Adipose tissue (tissue), 3 donors: Measurements from ENCODE around the gene METTL17. TPM values are rescaled to one million over a fixed set of nuclear protein-coding genes. Genes with fewer than 3 reads are reported as not detected.

Experiments used
- H3K27ac ChIP-seq: one replicate; pipeline ENCODE4 v1.5.1; 2013; ENCODE audit warnings: low read depth, low read length
- WGBS, 3 donors: extraction: QIAGEN DNeasy Blood & Tissue Kit; methylation state at CpG; one replicate each; pipeline ENCODE4 v1.1.7; 2013; 5-methylcytosine and 5-hydroxymethylcytosine counted together
- polyA plus RNA-seq, 3 donors: library from polyadenylated mRNA; stranded (reverse); fragments of 200-250 nt; gene quantifications; one replicate each; pipeline ENCODE4 v1.2.3, GENCODE V29; 2013
- donor health status: healthy with polysubstance abuse.
- donor health status: Bipolar disorder and iron deficiency.
- donor health status: healthy.

The METTL17 gene
- polyA plus RNA-seq, 3 donors, result 37.9 to 46.9 (median 39.5) TPM

DNA sequence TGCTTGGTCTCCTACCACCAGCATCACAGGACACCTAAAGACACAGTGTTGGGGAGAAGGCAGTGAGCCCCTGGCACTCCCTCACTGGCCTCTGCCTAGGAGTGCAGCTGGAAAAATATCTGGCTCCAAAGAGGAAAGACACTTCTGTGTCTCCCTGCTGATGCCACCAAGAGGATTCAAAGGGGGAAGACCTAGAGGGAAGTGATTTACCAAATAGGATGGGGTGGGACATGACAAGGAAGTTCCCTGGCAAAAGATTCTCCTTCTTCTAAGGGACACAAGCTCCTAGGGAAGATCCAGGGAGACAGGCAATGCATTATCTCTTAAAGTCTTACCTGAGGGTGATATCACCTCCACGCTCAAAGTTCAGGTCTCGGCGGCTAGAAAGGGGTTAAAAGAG, 29.0 kb downstream of the METTL17 start:
- WGBS, 3 donors, result 90 to 96% (median 94%) methylated on average over 3 of the region's 3 CpGs
- no peak overlapping the region for H3K27ac ChIP-seq

DNA sequence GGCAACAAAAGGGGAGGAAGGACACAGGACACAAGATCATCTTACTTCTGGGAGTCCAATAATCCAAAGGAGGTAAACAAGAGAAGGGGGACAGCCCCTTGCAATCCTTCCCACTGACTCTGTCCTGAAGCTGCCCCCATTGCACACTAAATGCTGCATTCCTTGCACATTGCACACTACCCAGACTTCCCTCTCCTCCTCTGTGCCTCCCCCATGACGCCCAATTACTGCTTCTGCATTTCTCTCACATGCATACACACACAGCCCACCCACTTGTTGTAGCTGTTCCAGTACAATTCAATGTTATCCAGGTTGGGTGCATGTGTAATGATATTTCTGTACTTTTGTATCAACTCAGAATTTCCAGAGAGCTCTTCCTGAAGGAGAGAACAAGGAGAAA, 29.6 kb downstream of the METTL17 start:
- no peak overlapping the region for H3K27ac ChIP-seq
- 33 to 90% (median 52%) methylated on average over 1 of the region's 1 CpG for WGBS, 3 donors

DNA sequence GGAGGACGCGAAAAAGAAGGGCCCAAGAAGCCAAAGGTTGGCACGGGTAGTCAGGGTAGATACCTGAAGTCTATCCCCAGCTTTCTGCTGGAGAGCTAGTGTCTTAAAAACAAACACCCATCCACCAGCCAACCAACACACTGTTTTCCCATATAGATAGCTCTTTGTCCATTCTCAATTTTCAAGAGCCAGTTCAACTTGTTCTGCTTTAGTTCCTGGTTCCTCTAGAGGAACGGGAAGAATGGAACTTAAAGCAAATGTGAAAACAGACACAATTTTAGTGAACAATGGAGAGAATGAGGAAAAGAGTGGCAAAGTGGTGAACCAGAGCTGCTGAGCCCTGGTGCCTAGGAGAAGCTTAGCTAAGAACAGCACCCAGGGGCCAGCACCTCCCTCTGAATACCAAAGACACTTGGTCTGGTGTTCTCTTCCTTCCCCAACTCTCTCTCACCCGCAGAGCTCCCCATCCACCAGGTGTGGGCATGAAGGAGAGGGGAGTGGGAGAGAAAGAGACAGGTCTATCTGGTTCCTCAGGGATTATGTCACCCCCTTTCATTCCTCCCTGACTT, 31.3 kb downstream of the METTL17 start:
- H3K27ac ChIP-seq, result no peak overlapping the region
- 84 to 92% (median 89%) methylated on average over 5 of the region's 5 CpGs for WGBS, 3 donors

DNA sequence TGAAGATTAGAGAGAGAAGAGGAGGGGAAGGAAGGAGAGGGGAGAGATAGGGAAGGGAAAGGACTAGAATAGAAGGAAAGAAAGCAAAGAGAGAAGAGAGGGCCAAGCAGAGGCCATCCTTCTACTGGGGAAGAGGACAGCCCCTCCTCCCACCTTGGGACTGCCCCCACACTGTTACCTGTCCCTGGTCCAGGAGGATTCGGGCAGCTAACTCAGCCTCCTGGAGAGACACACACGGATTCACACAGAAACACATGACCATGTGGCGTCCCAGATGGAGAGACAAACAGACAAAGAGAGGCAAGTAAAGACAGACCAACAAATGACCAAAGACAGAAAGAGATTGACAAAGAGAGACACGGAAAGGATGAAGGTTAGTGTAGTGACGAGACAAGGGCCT, 32.9 kb downstream of the METTL17 start:
- 77 to 84% (median 78%) methylated on average over 5 of the region's 5 CpGs for WGBS, 3 donors
- H3K27ac ChIP-seq, result no peak overlapping the region

DNA sequence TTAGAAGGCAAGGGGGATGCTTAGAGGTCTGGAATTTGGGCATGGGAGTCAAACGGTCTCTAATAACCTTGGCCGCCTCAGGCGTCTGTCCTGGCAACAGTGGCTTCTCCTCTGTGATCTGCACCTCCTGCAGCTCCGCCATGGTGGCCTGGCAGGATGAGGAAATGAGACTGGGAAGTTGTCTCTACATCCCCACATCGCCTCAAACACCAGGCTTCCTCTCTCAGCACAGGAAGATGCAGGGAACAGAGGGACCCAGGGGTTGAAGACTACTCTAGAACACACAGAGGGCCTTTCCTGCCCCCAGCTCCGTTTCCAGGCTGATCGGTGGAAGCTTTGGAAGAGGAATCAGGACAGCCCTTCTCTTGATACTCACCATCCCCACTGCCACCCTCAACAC, 33.4 kb downstream of the METTL17 start:
- WGBS, 3 donors, result 41 to 48% (median 48%) methylated on average over 7 of the region's 7 CpGs
- no peak overlapping the region for H3K27ac ChIP-seq

DNA sequence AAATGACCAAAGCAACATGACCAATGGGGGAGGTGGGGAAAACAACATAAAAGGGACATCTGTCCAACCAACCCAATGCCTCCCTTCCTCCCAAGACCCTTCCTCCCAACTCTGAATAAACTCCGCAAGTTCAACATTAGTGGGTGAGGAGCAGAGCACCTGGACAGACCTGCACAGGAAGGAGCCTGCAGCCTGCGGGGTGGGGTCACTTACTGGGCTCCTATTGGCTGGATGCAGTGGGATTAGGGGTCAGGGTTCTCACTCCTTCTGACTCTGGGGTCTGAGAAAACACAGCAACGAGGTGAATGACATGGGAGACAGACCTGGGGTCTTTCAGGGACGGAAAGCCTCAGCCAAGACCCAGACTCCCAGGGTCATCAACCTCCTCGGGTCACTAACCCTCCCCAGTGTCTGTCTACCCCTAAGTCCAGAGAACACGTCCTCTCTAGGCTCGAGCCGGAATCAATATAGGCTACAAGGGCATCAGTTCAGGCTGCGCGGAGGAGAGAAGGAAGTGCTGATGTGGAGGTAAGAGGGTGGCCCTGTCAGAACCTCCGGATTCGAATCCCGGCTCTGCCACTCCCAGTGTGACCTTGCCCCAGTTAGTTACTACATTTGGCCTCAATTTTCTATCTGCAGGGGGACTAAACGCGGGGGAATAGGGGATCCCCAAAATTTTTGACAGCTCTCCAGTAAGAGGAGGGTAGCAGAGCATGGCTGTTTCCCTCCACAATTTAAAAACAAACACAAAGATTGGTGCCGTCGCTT, 34.2 kb downstream of the METTL17 start:
- WGBS, 3 donors, result 11 to 22% (median 21%) methylated on average over 17 of the region's 17 CpGs
- no peak overlapping the region for H3K27ac ChIP-seq

DNA sequence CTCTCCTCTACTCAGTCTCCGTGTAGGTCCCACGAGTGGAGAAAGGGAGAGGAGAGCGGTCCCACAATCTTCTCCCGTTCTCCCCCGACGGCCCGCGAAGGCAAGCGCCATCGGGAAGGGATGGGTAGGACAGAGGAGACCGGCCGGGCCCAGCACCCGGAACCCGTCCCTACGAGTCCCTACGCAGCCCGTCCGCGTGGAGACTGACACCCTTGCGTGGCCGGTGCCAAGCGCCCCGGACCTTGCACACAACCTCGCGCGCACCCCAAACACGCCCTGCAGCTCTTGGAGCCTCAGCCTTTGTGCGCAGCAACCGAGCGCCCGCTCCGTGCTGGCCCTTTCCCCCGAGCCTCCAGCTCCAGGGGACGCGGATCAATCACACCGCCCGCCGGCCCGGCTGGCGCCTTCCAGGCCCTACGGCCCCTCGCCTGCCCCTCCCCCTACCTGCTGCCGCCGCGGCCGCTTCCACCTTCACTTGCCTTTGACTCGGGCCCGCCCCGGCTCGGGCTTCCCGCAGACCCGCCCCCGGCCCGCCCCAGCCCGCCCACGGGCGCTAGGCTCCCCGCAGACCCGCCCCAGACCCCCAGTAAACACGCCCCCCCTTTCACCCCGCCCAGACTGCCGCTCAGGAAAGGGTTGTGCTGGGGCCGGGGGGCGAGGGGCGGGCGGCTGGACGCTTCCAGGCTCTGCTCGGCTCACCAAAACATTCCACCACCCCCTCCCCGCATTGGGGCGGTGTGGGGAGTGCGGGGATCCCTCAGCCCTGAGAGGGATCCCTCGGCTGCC, 35.0 kb downstream of the METTL17 start, which contains the start of gene NDRG2:
Gene NDRG2 (minus strand): TSS at position 477 of the 786 bp plus-strand sequence. CDS start 1,746 bp downstream, outside the sequence.
- 1% methylated on average over 57 to 72 of the region's 72 CpGs for WGBS, 3 donors
- no peak within 1 kb of the TSS for H3K27ac ChIP-seq

DNA sequence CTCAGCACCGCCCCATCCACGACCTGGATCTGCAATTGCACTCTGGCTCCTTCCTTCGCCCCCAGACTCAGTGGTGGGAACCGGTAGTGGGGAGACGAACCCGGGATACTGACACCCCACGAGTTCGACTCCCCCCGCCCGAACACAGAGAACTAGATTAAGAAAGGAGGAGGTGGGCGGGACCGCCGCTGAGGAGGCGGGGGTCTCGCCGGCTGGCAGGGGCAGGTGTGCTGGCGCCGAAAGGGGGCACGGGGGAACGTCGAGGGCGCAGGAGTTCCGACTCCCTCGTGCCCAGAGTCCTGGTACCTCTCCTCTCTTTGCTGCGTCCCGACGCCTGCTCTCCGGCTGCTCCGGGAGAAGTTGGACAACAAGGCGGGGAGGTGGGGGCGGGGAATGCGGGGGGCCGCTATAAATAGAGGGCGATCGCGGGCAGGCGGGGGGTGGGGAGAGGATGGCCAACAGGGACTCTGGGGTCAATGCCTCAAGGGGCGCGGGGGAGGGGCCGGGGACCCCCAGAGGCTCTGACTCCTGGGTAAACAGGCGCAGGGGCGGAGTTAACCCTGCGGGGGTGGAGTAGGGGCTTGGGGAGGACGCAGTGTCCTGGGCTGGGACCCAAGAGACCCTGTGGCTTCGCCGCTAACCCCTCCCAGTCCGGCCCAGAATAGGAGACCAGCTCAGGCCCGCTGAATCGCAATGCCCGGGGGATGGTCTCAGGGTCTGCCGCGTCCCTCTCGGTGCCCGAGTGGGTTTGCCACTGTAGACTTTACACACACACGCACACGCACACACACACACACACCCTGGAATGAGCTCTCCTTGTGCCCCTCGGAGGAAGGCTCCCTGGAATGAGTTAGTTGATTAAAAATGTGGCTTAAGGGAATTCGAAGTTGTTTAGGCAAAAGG, 35.8 kb downstream of the METTL17 start:
- no peak overlapping the region for H3K27ac ChIP-seq
- WGBS, 3 donors, result 4 to 11% (median 6%) methylated on average over 55 to 58 of the region's 58 CpGs

DNA sequence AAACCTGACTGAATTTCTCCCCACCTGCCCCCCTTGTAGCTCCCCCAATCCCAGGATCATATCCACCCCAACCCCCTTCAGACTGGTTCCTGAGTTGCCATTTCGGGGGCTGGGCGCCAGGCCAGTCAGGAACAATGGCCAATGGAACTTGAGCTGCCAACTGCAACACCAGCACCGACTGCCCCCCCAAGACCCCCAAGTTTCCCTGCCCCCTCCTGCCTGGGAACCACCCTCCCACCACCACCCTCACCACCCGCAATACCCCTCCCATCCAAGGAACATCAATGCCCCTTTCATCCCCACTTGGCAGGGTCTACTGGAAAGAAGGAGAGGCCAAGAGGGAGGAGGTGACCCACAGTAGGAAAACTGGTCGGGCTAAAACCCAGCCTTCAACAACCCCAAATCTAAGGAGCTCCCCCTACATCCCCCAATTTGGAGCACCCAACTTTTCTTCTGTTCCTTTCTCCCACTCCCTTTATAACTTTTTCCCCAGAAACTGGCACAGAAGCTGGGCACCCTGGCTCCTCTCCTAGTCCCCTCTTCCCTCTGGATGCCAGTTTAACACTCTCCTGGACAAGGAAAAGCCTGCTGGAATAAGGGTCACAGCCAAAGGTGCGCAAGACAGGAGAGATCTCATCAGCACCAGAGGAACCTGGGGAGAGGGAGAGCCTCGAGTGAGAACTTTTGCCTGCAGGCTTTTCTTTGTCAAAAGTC, 36.7 kb downstream of the METTL17 start:
- no peak overlapping the region for H3K27ac ChIP-seq
- WGBS, 3 donors, result 65 to 68% (median 67%) methylated on average over 7 of the region's 7 CpGs

DNA sequence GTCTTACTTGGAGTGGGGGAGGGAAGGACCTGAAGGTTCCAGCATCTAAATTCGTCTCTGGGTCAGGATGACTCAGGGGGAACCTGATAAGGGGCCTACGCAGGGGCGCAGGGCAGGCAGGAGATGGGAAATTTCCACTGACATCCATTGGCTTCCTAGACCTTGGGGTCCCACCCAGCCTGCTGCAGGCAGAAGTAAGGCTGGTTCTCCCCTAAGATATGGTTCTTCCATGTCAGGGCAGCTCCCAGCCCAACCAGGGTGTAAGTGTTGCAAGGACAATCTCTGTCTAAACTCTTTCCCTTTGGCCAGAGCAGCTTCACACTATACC, 37.2 kb downstream of the METTL17 start:
- H3K27ac ChIP-seq, result no peak overlapping the region
- 47 to 64% (median 56%) methylated on average over 3 of the region's 3 CpGs for WGBS, 3 donors

DNA sequence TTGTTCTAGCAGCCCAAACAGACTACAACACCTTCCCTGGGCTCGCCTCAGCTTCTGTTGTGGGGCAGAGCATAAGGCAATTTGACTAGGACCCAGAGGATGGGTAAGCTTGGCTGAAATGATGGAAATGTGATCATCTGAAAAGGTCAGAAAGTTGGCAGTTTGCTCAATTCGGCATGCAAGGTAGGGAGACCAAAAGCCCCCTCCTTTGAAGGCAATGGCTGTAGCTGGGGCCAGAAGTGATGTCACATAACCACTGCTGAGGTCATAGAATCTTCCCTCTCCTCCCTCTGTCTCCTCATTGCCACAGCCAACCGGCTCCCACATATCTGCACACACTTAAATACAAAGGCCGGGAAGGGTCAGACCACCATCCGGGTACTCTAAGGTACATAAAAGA, 40.1 kb downstream of the METTL17 start, which contains the start of gene TPPP2:
Gene TPPP2 (plus strand): TSS at position 301 of the 400 bp plus-strand sequence. CDS start 365 bp downstream, outside the sequence.
- WGBS, 3 donors, result 84 to 95% (median 84%) methylated on average over 5 of the region's 5 CpGs
- no peak within 1 kb of the TSS for H3K27ac ChIP-seq

DNA sequence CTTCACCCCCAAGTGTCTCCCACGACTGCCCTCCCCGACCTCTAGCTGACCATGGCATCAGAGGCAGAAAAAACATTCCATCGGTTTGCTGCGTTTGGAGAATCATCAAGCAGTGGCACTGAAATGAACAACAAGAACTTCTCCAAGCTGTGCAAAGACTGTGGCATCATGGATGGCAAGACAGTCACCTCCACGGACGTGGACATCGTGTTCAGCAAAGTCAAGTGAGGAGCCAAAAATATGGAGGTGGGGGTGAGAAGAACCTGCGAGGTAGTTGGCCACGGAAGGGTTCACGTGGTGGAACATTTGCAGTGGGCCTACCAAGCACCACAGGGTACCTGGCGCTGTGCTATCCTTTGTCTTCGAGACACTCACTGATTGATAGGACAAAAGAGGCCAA, 40.8 kb downstream of the METTL17 start:
- no peak overlapping the region for H3K27ac ChIP-seq
- WGBS, 3 donors, result 89 to 90% (median 90%) methylated on average over 12 of the region's 12 CpGs

DNA sequence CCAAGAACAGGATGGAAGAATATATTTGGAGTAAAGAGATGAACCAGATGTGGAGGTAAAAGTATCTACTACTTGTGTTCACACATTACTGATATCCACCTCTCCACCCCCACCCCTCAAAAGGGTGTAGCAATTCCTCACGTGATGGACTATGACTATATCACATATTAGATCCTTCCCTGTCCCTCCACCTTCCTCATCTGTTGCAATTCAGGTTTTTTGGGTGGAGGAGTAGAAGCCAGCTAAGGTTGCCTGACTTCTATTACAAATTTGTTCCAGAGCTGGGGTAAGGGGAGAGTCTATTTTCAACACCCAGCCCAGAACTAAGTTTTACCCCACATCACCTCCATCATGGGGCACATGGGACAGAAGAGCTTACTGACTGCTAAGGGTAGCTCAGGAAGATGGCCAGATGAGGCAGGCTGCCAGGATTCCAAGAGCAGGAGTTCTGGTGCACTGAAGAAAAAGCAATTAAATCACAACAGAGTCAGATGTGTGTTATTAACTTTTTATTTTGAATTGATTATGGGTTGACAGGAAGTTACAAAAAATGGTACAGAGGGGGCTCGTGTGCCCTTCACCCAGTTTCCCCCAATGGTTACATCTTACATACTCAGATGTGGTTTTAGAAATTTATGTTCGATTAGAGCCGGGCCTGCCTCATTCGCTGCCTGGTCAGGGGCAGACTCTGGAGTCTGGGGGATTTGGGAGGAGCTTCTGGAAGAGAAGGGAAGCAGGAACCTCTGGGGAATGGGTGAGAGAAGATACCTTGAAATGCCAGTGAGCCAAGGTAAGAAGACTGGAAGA, 42.7 kb downstream of the METTL17 start:
- WGBS, 3 donors, result 79 to 86% (median 80%) methylated on average over 5 of the region's 5 CpGs
- no peak overlapping the region for H3K27ac ChIP-seq

DNA sequence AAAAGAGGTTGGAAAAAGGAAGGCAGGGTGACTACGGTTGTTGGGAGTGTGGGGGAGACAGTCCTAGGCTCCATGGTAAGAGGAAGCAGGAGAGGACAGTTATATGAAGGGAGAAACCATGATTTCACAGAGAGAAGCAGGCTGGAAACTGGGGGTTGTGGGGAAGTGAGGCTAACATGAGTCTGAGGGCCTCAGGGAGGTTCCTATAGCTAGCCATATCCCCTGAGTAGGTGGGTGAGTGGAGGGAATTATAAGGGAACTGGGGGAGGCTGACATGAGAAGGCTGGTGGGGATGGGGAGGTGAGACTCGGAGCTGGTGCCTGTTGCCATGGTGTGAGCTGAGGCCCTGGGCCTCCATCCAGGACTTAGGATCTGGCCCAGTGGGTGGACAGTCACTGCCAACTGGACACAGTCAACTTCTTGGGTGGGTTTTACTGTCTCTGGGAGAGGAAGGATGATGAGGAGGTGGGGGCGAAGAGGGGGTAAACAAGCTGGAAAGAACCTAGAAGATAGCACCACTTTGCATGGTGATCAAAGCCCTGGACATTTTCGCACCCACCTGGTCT, 43.4 kb downstream of the METTL17 start:
- no peak overlapping the region for H3K27ac ChIP-seq
- 76 to 89% (median 82%) methylated on average over 4 of the region's 4 CpGs for WGBS, 3 donors

DNA sequence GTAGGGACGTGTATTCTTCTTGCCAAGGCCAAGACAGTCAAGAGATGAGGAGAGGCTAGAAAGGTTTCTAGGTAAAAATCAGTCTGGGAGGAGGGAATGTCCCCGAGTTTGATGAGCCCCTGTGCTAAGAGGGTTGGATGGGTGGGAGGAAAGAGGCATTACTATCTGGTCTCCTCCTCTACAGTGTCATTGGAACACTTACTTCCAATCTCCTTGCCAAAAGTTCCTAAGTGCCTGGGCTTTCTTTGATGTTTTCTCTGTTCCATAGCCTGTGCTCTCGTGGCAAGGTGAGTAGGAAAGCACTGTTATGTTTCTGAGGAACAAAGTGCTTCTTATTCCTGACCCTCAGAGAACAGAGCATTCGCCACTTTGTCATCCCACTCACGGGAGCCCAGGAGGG, 44.9 kb downstream of the METTL17 start, which contains the start of gene RNASE13:
Gene RNASE13 (minus strand): TSS at position 101 of the 400 bp plus-strand sequence. CDS start 519 bp downstream, outside the sequence.
- 79 to 82% (median 79%) methylated on average over 5 of the region's 5 CpGs for whole genome bisulfite sequencing, 3 donors
- H3K27ac ChIP-seq, result no peak within 1 kb of the TSS

DNA sequence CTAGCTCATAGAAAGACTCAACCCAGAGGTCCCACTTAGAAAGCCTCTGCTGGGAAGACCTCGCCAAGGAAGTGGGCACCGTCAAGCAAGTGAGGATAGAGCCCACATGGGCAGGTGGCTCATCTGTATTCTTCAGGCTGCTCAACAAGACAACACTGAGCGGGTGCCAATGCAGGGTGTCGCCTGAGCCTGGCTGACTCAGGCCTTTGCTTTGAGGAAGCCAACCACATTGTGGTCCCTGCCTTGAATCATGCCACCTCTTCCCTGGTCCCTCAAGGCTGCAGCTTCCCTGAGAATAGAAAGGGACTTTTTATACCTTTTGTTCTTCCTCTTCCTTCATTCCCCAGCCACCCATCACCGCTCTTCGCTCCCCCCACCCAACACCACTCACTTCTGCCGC, 47.0 kb downstream of the METTL17 start:
- 90 to 94% (median 92%) methylated on average over 7 of the region's 7 CpGs for WGBS, 3 donors
- no peak overlapping the region for H3K27ac ChIP-seq

DNA sequence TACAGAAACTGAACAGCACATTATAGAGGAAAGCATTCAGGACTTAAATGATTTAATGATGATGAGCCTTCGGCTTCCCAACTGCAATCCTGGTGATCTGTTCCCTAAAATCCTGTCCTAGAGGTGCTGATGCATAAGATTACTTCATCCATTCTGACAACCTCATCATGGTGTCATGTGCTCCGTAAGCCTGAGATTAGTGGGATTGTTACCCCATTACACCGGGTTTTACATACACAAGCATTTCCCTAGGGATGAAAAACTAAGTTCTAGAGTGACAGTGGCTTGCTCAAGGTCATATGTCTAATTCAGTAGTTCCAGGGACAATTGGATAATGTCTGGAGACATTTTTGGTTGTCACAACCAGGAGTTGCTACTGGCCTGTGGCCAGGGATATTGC, 47.4 kb downstream of the METTL17 start:
- 75 to 86% (median 77%) methylated on average over 3 of the region's 3 CpGs for WGBS, 3 donors
- no peak overlapping the region for H3K27ac ChIP-seq
